ENCODE results near the gene KDM5D.

KDM5D gene

DNA sequence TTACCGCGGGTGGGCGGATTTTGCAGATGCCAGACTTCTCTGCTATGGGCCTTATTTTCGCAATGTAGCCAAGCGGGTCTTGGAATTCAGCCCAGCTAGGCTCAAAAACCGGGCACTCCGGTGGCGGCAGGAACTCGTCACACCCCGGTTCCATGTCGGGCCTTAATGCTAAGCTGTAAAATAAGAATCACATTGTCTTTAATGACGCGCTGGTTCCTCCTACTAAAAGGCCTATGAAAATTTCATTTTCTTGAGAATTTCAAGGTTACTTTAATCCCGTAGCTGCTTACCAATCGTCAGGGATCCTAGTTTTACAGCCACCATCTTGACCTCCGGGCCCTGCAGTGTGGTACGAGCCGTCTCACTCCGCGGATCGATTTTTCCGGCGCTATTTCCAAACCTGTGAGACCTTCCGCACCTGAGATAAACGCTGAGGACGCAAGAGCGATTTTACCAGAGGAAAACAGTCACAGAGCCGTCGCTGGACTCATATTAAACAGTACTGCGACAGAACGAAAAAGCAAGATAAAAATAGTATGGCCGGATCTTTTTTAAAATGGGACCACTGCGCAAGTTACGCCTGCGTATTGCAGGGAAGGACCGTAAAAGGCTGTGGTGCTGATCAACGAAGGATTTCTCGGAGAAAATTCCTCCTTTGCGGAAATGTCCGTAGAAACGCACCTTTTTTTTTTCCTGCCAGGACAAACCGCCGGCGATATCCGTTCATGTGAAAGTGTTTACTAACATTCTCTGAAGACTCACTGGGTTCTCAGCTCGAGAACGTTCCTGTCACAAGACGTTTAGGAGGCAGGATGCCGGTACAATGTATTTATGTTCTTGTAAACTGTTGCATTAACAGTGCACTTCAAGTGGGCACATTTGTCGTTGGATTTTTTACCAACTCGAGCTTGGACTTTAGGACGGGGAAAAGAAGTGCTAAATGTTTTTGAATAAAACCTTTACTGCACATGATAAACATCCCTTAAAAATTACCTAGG lies at the start of gene KDM5D:
Gene KDM5D, minus strand, starts transcription at position 346 of the 998 bp plus-strand sequence. Its CDS starts 192 bp downstream, at position 154.
- peak; percentile 67 for DNase-seq

DNA sequence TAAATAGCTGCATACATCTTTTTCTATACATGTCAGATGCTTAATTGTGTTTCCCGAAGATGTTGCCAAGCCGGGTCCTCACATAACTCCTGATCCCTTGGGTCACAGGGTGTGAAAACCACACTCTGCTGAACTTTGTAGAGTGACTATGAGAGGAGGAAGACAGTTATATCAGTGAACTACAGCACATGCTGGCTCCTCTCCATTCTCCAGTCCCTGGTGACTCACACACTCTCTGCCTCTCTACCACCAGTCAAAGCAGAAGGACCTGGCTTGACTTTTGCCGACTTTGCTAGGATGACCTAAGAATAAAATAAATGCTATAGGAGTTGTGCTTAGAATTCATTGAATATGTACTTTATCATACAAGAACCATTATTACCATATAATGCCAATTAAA lies 23.8 kb upstream of the KDM5D start:
- DNase-seq = no peak

DNA sequence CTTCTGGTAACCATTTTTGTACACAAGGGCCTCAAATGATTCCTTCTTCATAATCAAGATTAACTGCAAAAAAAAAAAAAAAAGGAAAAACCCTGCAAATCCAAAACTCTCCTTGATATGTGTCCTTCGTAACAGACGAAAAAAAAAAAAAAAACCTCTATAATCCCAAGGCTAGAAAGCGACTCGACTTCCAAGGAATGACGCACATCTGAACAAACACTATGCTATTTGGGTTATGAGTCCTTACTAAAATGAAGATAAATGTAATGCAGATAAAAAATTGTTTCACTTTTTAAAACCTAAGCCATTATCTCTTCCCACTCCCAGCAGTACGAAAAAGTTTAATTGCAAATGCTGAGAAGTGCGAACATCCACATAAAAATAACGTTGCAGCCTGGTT lies 1.2 kb downstream of the KDM5D start:
- DNase-seq = no peak

DNA sequence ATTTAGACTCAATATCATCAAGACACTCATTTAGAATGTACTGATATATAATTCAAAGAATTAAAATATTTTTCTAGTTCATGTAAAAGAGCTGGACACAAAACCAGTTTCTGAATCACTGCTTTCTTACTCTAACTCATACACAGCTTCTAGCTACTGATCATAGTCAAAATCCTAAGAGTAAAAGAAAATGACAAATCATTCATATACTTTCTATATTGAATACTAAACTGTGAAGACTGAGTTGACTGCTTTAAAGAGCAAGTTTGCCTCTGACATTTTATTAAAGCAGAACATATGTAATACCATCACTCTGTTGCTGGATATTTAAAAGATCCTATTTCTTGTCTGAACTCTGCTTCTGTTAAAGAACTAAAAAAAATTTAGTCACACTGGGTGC lies 2.4 kb downstream of the KDM5D start:
- DNase-seq = no peak

DNA sequence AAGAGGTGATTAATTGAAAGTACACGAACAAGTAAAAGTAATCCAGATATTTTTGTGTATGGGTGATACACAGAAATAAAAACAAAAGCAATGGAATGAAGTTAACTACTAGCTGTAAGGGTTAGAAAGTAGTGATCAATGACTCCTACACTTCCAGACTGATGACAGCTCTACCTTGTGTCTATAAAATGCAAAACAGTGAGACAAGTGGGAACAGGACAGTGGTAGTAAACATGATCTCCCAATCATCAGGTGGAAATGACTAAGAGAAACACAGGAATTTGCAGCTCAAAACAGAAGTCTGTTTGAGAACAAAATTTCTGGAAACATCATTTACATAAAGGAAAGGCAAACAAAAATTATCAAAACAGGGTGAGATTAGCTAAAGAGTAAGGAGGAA lies 10.1 kb downstream of the KDM5D start:
- no peak for DNase-seq

DNA sequence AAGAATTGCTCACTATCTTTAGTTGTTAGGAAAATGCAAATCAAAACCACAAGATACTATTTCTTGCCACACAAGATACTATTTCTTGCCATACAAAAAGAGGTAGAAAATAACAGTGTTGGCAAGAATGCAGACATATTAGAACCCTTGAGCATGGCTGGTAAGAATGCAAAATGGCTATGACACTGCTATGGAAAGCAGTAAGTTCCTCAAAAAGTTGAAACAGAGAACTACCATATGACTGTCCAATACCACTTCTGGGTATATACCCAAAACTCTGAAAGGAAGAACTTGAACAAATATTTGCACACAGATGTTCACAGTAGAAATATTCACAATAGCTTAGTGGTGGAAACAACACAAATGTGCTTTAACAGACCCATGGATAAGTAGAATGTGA lies 26.6 kb downstream of the KDM5D start:
- no peak for DNase-seq

DNA sequence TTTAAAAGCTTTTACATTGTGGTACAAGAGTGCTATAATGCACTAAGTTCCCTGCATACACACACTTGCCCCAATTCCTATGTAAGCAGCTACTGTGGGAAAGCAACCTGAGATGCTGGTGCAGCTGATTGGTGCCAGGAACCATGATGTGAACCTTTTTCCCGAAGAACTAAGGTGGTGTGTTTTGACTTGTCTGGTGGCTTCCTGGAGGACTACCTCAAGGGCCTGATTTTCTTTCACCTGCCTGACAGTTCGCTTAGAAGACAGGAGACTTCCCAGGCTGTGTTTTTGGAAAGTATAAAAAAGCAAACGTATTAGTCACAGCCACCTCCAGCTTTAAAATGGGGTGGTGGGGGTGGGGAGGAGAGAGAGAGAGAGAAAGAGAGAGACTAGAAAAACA lies 27.4 kb downstream of the KDM5D start:
- no peak for DNase-seq

DNA sequence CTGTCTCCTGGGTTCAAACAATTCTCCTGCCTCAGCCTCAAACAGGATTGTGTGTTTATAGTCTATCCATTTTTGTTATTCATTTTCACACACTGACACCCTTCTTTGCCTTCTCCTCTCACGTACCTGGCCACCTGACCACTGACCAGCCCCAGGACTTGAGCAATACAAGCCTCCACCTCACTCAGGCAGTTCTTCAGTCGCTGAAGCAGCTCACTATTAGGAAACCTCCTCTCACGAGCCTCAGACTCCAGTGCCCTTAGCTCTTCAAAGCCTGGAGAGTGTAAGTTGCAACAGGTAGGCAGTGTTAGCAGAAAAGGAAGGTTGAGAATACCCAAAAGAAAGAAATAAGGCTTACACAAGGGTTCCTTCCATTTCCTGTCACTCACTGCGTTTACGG lies 29.3 kb downstream of the KDM5D start:
- DNase-seq = no peak

DNA sequence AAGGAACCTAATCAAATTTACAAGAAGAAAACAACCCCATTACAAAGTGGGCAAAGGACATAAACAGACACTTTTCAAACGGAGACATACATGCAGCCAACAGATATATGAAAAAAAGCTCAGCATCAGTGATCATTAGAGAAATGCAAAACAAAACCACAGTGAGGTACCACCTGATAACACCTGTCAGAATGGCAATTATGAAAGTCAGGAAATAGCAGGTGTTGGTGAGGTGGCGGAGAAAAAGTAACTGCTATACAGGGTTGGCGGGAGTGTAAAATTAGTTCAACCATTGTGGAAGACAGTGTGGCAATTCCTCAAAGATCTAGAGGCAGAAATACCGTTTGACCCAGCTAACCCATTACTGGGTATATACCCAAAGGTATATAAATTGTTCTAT lies 31.1 kb downstream of the KDM5D start:
- DNase-seq = no peak

DNA sequence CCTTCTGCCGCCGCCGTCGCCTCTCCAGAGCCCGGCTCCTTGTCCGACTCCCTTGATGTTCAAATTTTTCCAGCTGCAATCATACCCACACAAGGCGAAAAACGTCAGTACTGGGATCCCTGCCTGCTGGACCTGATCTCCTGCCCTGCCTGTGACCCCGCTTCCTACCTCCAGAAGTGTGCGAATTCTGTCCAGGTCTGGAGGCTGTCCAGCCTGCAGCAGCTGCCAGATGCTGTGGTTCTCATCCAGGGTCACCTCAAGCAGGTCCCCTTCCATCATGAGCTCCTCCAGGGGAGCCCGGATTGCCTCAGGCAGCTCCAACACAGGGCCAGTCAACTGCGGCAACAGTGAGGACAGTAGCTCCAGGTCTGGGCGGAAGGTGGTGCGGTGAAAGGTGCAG lies 38.3 kb downstream of the KDM5D start:
- no peak for DNase-seq

DNA sequence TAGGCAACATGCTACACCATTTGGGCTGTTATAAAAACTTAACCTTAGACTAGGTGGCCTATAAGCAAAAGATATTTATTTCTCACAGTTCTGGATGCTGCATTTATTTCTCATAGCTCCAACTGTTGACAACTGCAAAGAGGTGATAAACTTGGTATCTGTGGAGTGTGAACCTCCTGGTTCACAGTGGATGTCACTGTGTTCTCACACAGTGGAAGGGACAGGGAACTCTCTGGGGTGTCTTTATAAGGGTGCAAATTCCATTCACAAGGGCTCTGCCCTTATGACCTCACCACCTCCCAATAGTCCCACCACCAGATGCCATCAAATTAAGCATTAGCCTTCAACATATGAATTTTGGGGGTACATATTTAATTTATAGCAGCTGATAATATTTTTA lies 46.0 kb downstream of the KDM5D start:
- no peak for DNase-seq

DNA sequence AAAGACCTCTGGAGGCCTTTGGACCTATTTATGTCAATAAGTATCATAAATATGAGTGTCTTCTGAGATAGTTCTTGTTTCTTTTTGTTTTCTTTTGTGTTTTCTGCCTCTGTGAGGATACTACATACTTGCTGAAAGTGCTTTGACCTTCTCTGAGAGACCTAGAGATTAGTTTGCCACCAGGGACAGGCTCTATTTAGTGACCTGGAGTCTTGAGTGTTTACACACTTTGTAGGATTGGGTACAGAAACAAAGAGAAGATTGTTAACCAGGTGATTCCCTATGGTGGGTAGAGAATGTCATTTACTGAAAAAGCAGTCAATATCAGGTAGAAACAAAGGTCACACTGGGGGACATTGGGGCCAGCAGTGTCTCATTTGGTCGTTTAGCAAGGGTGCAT lies 63.7 kb downstream of the KDM5D start:
- no peak for DNase-seq
